ENCODE results near the gene IL1RAPL1.

GRCh38 chrX:29869837-29870236 lies 1282.6 kb downstream of the IL1RAPL1 start:
- TF ChIP-seq CTCF (IDR thresholded peaks at IDR 0.05; ENCODE audit: extremely low read depth in 1 of 2, insufficient read depth in 1 of 2, low read depth in 1 of 2, low read length in 2 of 2) (no peak), POLR2A (IDR thresholded peaks at IDR 0.05; ENCODE audit: low read depth, low read length) (no peak), FOS (IDR thresholded peaks at IDR 0.05; ENCODE audit: borderline replicate concordance, insufficient read depth, low read length) (no peak), MYC (IDR thresholded peaks at IDR 0.05; ENCODE audit: low read depth, low read length) (no peak), EZH2 (IDR thresholded peaks at IDR 0.05; ENCODE audit: borderline replicate concordance, low read depth, low read length, severe bottlenecking) (no peak), POLR2AphosphoS5 (IDR thresholded peaks at IDR 0.05; ENCODE audit: insufficient read depth, low read depth, low read length) (no peak), GATA2 (IDR thresholded peaks at IDR 0.05; ENCODE audit: insufficient read depth, insufficient read length, low read depth, low read length) (no peak), JUN (IDR thresholded peaks at IDR 0.05; ENCODE audit: borderline replicate concordance, insufficient read depth, insufficient read length, low read depth) (no peak)
- TF ChIP-seq, protein P1, sequence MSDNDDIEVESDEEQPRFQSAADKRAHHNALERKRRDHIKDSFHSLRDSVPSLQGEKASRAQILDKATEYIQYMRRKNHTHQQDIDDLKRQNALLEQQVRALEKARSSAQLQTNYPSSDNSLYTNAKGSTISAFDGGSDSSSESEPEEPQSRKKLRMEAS (IDR thresholded peaks at IDR 0.05; ENCODE audit: insufficient read depth, insufficient read length): no peak

All from endothelial cell of umbilical vein (primary cell).